Right ventricle myocardium superior (tissue), 1 donor: ENCODE results near the gene CFDP1. TPM values are rescaled to one million over a fixed set of nuclear protein-coding genes. Genes with fewer than 3 reads are reported as not detected.

Source experiments
- ATAC-seq: fragments of 200-7000 bp; cut with Tn5 transposase; one replicate; pipeline ENCODE4 v1.9.1; 2020; ENCODE audit warnings: mild to moderate bottlenecking; ENCODE audit not compliant: poor library complexity
- DNase-seq: peaks from one replicate; pipeline ENCODE4 v3.0.0-alpha.2; 2020
- intact Hi-C: fragments of 100-400 bp; cut with DNase I; formaldehyde crosslinking; loops from one replicate; pipeline ENCODE4 v1.11.2; 2022
- total RNA-seq: library from RNA; stranded (reverse); fragmentation: NEBNext Ultra II Directional; extraction: Animal tissue kit (Norgen Biotek cat#: 25700); gene quantifications from one replicate; pipeline ENCODE4 v1.2.1, GENCODE V29; 2021
- donor health status: DM: no; HTN: yes; CAD: no; lungs with severe emphysema.

Gene CFDP1
- total RNA-seq, 1 donor from 2014 or later = 25.1 TPM

- no peak for ATAC-seq
- DNase-seq = no peak
- intact Hi-C loops = no loop called here
Observed at GRCh38 chr16:75310541-75310940, 122.8 kb downstream of the CFDP1 start.

- ATAC-seq (no peak), DNase-seq (no peak)
- intact Hi-C loops = loop anchor here (5.0 kb wide), 1 partner anchor 48 kb away; no protein-coding TSS in a partner anchor
Observed at GRCh38 chr16:75309899-75310430, 123.3 kb downstream of the CFDP1 start.

- no peak for ATAC-seq
- intact Hi-C loops = loop anchor here (5.0 kb wide), 1 partner anchor 47 kb away; no protein-coding TSS in a partner anchor
Observed at GRCh38 chr16:75309156-75309555, 124.1 kb downstream of the CFDP1 start.

GRCh38 chr16:75308011-75308410 is 125.3 kb downstream of the CFDP1 start:
- intact Hi-C loops = loop anchor here (5.0 kb wide), 1 partner anchor 46 kb away; no protein-coding TSS in a partner anchor
- DNase-seq (no peak), ATAC-seq (no peak)

More at GRCh38 chr16:75309156-75309555, 124.1 kb downstream of the CFDP1 start:
- DNase-seq = no peak

GRCh38 chr16:75307506-75307905 is 125.8 kb downstream of the CFDP1 start:
- DNase-seq (no peak), ATAC-seq (no peak)
- intact Hi-C loops = loop anchor here (5.0 kb wide), 1 partner anchor 45 kb away; no protein-coding TSS in a partner anchor

GRCh38 chr16:75306099-75306762 is 127.1 kb downstream of the CFDP1 start:
- DNase-seq (no peak), ATAC-seq (peak; percentile 36)
- intact Hi-C loops = loop anchor here (5.0 kb wide), 1 partner anchor 44 kb away; no protein-coding TSS in a partner anchor

GRCh38 chr16:75305364-75306098 is 127.8 kb downstream of the CFDP1 start:
- intact Hi-C loops = loop anchor here (5.0 kb wide), 1 partner anchor 43 kb away; no protein-coding TSS in a partner anchor
- ATAC-seq (peak; percentile 91), DNase-seq (peak; percentile 59)

- DNase-seq = peak; percentile 69
- intact Hi-C loops = loop anchor here (5.0 kb wide), 1 partner anchor 42 kb away; no protein-coding TSS in a partner anchor
- ATAC-seq = peak; percentile 67
Observed at GRCh38 chr16:75304521-75305363, 128.6 kb downstream of the CFDP1 start.

- ATAC-seq = no peak
- intact Hi-C loops = no loop called here
- DNase-seq = no peak
Observed at GRCh38 chr16:75301804-75302203, 131.5 kb downstream of the CFDP1 start.

GRCh38 chr16:75298267-75298666 is 135.0 kb downstream of the CFDP1 start:
- ATAC-seq (no peak), DNase-seq (no peak)

GRCh38 chr16:75296606-75297005 is 136.7 kb downstream of the CFDP1 start:
- intact Hi-C loops = no loop called here
- ATAC-seq = peak; percentile 90

More at GRCh38 chr16:75298267-75298666, 135.0 kb downstream of the CFDP1 start:
- intact Hi-C loops = no loop called here

GRCh38 chr16:75294773-75295459 is 138.4 kb downstream of the CFDP1 start:
- intact Hi-C loops = no loop called here
- no peak for DNase-seq
- ATAC-seq = no peak

More at GRCh38 chr16:75296606-75297005, 136.7 kb downstream of the CFDP1 start:
- DNase-seq = peak; percentile 59

- no peak for ATAC-seq
- intact Hi-C loops = no loop called here
- no peak for DNase-seq
Observed at GRCh38 chr16:75293772-75294171, 139.5 kb downstream of the CFDP1 start.

GRCh38 chr16:75293173-75293572 is 140.1 kb downstream of the CFDP1 start:
- intact Hi-C loops = no loop called here
- no peak for DNase-seq
- no peak for ATAC-seq

GRCh38 chr16:75292691-75293090 is 140.6 kb downstream of the CFDP1 start:
- ATAC-seq (no peak), DNase-seq (no peak)
- intact Hi-C loops = no loop called here

- peak; percentile 73 for ATAC-seq
- no peak for DNase-seq
- intact Hi-C loops = no loop called here
Observed at GRCh38 chr16:75289189-75289588, 144.1 kb downstream of the CFDP1 start.

GRCh38 chr16:75288596-75289120 is 144.6 kb downstream of the CFDP1 start:
- intact Hi-C loops = no loop called here
- ATAC-seq = peak; percentile 58
- no peak for DNase-seq

- DNase-seq (no peak), ATAC-seq (no peak)
- intact Hi-C loops = no loop called here
Observed at GRCh38 chr16:75288181-75288580, 145.1 kb downstream of the CFDP1 start.
